ENCODE measurements around the gene FAM174C. TPM values are rescaled to one million over a fixed set of nuclear protein-coding genes. Genes with fewer than 3 reads are reported as not detected.

Gene FAM174C
- total RNA-seq, 2 donors from 2014 or later: 48.0 to 63.9 TPM

GRCh38 chr19:1234051-1234954, 41.0 kb upstream of the FAM174C start:
- no peak for TF ChIP-seq CTCF (IDR thresholded peaks at IDR 0.05)
- no peak for TF ChIP-seq POLR2A (IDR thresholded peaks at IDR 0.05)
- intact Hi-C loops (cut with DNase I): no loop called here

GRCh38 chr19:1234955-1235380, 40.4 kb upstream of the FAM174C start:
- ATAC-seq (no peak), DNase-seq (no peak)
- 84 to 88% methylated on average over 17 to 37 of the region's 43 CpGs for WGBS, 2 donors
- intact Hi-C loops (cut with DNase I): no loop called here
- no peaks in the 10 kb centered on the region for H3K9me3 ChIP-seq
- TF ChIP-seq POLR2A (IDR thresholded peaks at IDR 0.05): no peak
- peaks cover 43% of the 10 kb centered on the region for H3K4me1 ChIP-seq
- no peaks in the 10 kb centered on the region for H3K36me3 ChIP-seq (replicated peaks in 1 of 2; ENCODE audit: insufficient read depth in 1 of 2, low read depth in 2 of 2)
- no peak overlapping the region for H3K4me3 ChIP-seq
- H3K27me3 ChIP-seq: no peaks in the 10 kb centered on the region
- no peak overlapping the region for H3K27ac ChIP-seq

More at GRCh38 chr19:1234051-1234954, 41.0 kb upstream of the FAM174C start:
- H3K4me3 ChIP-seq: no peak overlapping the region
- DNase-seq: no peak
- H3K4me1 ChIP-seq: peaks cover 40% of the 10 kb centered on the region
- no peak overlapping the region for H3K27ac ChIP-seq
- WGBS, 2 donors: 77 to 81% methylated on average over 14 to 43 of the region's 45 CpGs
- no peaks in the 10 kb centered on the region for H3K36me3 ChIP-seq (replicated peaks in 1 of 2; ENCODE audit: insufficient read depth in 1 of 2, low read depth in 2 of 2)
- ATAC-seq: no peak
- H3K27me3 ChIP-seq: no peaks in the 10 kb centered on the region
- H3K9me3 ChIP-seq: no peaks in the 10 kb centered on the region

DNA sequence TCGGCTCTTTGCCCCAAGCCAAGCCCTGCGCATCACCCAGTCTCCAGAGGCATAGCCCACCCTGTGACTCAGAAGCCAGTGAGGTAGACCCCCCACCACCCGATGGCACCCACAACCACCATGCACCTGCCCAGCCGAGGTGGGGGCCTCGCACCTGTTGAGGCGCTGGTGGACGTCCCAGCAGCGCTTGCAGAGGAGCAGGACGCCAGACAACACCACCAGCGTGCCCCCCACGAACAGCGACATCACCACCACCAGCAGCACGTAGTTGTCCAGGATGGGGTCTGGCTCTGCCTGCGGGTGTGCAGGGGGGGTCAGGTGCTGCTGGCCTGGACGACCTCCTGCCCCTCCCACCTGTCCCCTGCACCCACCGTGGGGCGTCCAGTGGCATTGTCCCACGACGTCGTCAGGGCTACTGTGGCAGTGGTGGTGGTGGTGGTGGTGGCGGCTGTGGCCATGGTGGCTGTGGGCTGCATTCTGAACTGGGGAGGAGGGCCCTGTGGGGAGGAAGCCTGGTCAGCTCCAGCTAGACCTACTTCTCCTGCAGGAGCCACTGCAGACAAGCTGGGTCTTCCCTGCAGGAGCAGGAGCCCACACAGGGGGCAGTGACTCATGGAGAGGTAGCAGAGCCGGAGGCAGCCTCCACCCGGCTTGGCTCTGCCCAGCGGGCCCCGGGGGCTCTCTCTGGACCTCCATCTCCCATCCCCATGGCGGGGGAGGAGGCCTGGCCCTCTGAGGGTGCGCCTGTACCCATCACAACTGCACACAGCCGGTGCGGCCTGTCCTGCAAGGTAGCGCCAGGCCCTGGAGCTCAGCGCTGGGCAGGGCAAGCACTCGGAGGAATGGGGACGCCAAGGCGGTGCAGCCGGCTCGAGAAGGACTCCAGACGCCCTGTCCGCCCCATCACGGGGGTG, 39.4 kb upstream of the FAM174C start:
- no peaks in the 10 kb centered on the region for H3K27me3 ChIP-seq
- DNase-seq: no peak
- no peak overlapping the region for H3K27ac ChIP-seq
- no peak overlapping the region for H3K4me3 ChIP-seq
- intact Hi-C loops (cut with DNase I): no loop called here
- no peaks in the 10 kb centered on the region for H3K36me3 ChIP-seq (replicated peaks in 1 of 2; ENCODE audit: insufficient read depth in 1 of 2, low read depth in 2 of 2)
- no peaks in the 10 kb centered on the region for H3K9me3 ChIP-seq
- no peak for TF ChIP-seq POLR2A (IDR thresholded peaks at IDR 0.05)
- no peak for TF ChIP-seq CTCF (IDR thresholded peaks at IDR 0.05)
- 73 to 85% methylated on average over 4 to 28 of the region's 39 CpGs for WGBS, 2 donors
- ATAC-seq: no peak
- peaks cover 52% of the 10 kb centered on the region for H3K4me1 ChIP-seq

GRCh38 chr19:1236576-1236975, 38.8 kb upstream of the FAM174C start:
- Histone ChIP-seq H3K36me3 (replicated peaks in 1 of 2; ENCODE audit: insufficient read depth in 1 of 2, low read depth in 2 of 2) (no peaks in the 10 kb centered on the region), H3K9me3 (no peaks in the 10 kb centered on the region), H3K4me3 (no peak overlapping the region), H3K27ac (no peak overlapping the region), H3K27me3 (no peaks in the 10 kb centered on the region), H3K4me1 (peaks cover 58% of the 10 kb centered on the region)
- TF ChIP-seq CTCF (IDR thresholded peaks at IDR 0.05): no peak
- no peak for TF ChIP-seq POLR2A (IDR thresholded peaks at IDR 0.05)
- intact Hi-C loops (cut with DNase I): no loop called here
- 18% methylated on average over 40 of the region's 42 CpGs; no CpG with 5 or more reads in 1 of the 2 donors for WGBS, 2 donors
- no peak for ATAC-seq
- DNase-seq: no peak
